Activated T-helper 17 cell treated with anti-CD3 and anti-CD28 coated beads, Interleukin-2, amount 50 U/mL, for 72 hours (primary cell): Measurements from ENCODE around the gene EMC10. TPM values are rescaled to one million over a fixed set of nuclear protein-coding genes. Genes with fewer than 3 reads are reported as not detected.

Experiments
- ATAC-seq: fragments of 150-1000 bp; cut with Tn5 transposase; replicated peaks from 2 replicates; pipeline ENCODE4 v1.10.0; 2021; ENCODE audit warnings: mild to moderate bottlenecking, moderate library complexity
- H3K27ac Mint-ChIP-seq: one replicate; pipeline ENCODE4 v1.8.0; 2022; ENCODE audit warnings: mixed read lengths
- H3K27me3 Mint-ChIP-seq: one replicate; pipeline ENCODE4 v1.8.0; 2022; ENCODE audit warnings: mixed read lengths
- H3K36me3 Mint-ChIP-seq: one replicate; pipeline ENCODE4 v1.8.0; 2022; ENCODE audit warnings: low read depth, mild to moderate bottlenecking, mixed read lengths
- H3K4me1 Mint-ChIP-seq: one replicate; pipeline ENCODE4 v1.8.0; 2022; ENCODE audit warnings: mixed read lengths
- H3K4me3 Mint-ChIP-seq: one replicate; pipeline ENCODE4 v1.8.0; 2022; ENCODE audit warnings: mild to moderate bottlenecking, mixed read lengths
- H3K9me3 Mint-ChIP-seq: one replicate; pipeline ENCODE4 v1.8.0; 2022; ENCODE audit warnings: mixed read lengths
- total RNA-seq, 2 donors: library from RNA; stranded (reverse); gene quantifications; one replicate each; pipeline ENCODE4 v1.2.3, GENCODE V29; 2022

Gene EMC10
- total RNA-seq, 2 donors from 2014 or later: 31.3 to 57.8 TPM

- Mint-ChIP-seq H3K27me3 (no peaks in the 10 kb centered on the region), H3K36me3 (no peaks in the 10 kb centered on the region), H3K4me1 (peaks cover 38% of the 10 kb centered on the region), H3K9me3 (no peaks in the 10 kb centered on the region), H3K4me3 (no peak overlapping the region), H3K27ac (no peak overlapping the region)
- no peak for ATAC-seq
These were observed 16.9 kb downstream of the EMC10 start for GRCh38 chr19:50493171-50493570.

GRCh38 chr19:50494186-50495019 is 18.1 kb downstream of the EMC10 start:
- Mint-ChIP-seq H3K4me3 (no peak overlapping the region), H3K36me3 (no peaks in the 10 kb centered on the region), H3K27me3 (no peaks in the 10 kb centered on the region), H3K27ac (peak overlapping the region; percentile 73), H3K4me1 (peaks cover 31% of the 10 kb centered on the region), H3K9me3 (no peaks in the 10 kb centered on the region)
- ATAC-seq: no peak

GRCh38 chr19:50495020-50495531 is 18.8 kb downstream of the EMC10 start:
- ATAC-seq: no peak
- no peak overlapping the region for H3K4me3 Mint-ChIP-seq
- H3K4me1 Mint-ChIP-seq: peaks cover 27% of the 10 kb centered on the region
- peak overlapping the region; percentile 73 for H3K27ac Mint-ChIP-seq
- no peaks in the 10 kb centered on the region for H3K36me3 Mint-ChIP-seq
- H3K9me3 Mint-ChIP-seq: no peaks in the 10 kb centered on the region
- no peaks in the 10 kb centered on the region for H3K27me3 Mint-ChIP-seq

- ATAC-seq: no peak
- H3K4me1 Mint-ChIP-seq: peaks cover 18% of the 10 kb centered on the region
- no peak overlapping the region for H3K4me3 Mint-ChIP-seq
- H3K9me3 Mint-ChIP-seq: no peaks in the 10 kb centered on the region
- no peaks in the 10 kb centered on the region for H3K36me3 Mint-ChIP-seq
- no peak overlapping the region for H3K27ac Mint-ChIP-seq
- no peaks in the 10 kb centered on the region for H3K27me3 Mint-ChIP-seq
These were observed 20.1 kb downstream of the EMC10 start for GRCh38 chr19:50496189-50497021.

GRCh38 chr19:50497022-50497405 is 20.7 kb downstream of the EMC10 start:
- no peaks in the 10 kb centered on the region for H3K9me3 Mint-ChIP-seq
- ATAC-seq: no peak
- H3K4me1 Mint-ChIP-seq: peaks cover 12% of the 10 kb centered on the region
- no peak overlapping the region for H3K27ac Mint-ChIP-seq
- no peak overlapping the region for H3K4me3 Mint-ChIP-seq
- no peaks in the 10 kb centered on the region for H3K36me3 Mint-ChIP-seq
- H3K27me3 Mint-ChIP-seq: no peaks in the 10 kb centered on the region

GRCh38 chr19:50498219-50499056 is 22.1 kb downstream of the EMC10 start:
- H3K27me3 Mint-ChIP-seq: no peaks in the 10 kb centered on the region
- H3K27ac Mint-ChIP-seq: no peak overlapping the region
- no peak overlapping the region for H3K4me3 Mint-ChIP-seq
- no peak for ATAC-seq
- no peaks in the 10 kb centered on the region for H3K9me3 Mint-ChIP-seq
- peaks cover 6% of the 10 kb centered on the region for H3K4me1 Mint-ChIP-seq
- no peaks in the 10 kb centered on the region for H3K36me3 Mint-ChIP-seq

GRCh38 chr19:50500060-50500752 is 23.9 kb downstream of the EMC10 start:
- peak; percentile 55 for ATAC-seq
- no peak overlapping the region for H3K4me3 Mint-ChIP-seq
- H3K36me3 Mint-ChIP-seq: no peaks in the 10 kb centered on the region
- H3K9me3 Mint-ChIP-seq: no peaks in the 10 kb centered on the region
- no peaks in the 10 kb centered on the region for H3K27me3 Mint-ChIP-seq
- H3K4me1 Mint-ChIP-seq: no peaks in the 10 kb centered on the region
- H3K27ac Mint-ChIP-seq: no peak overlapping the region

- no peaks in the 10 kb centered on the region for H3K4me1 Mint-ChIP-seq
- H3K36me3 Mint-ChIP-seq: no peaks in the 10 kb centered on the region
- no peak overlapping the region for H3K27ac Mint-ChIP-seq
- ATAC-seq: no peak
- H3K27me3 Mint-ChIP-seq: no peaks in the 10 kb centered on the region
- H3K9me3 Mint-ChIP-seq: no peaks in the 10 kb centered on the region
- H3K4me3 Mint-ChIP-seq: no peak overlapping the region
These were observed 24.4 kb downstream of the EMC10 start for GRCh38 chr19:50500753-50501151.

- Mint-ChIP-seq H3K27ac (no peak overlapping the region), H3K27me3 (no peaks in the 10 kb centered on the region), H3K4me3 (no peak overlapping the region), H3K4me1 (no peaks in the 10 kb centered on the region), H3K36me3 (no peaks in the 10 kb centered on the region), H3K9me3 (no peaks in the 10 kb centered on the region)
- ATAC-seq: no peak
These were observed 24.9 kb downstream of the EMC10 start for GRCh38 chr19:50501186-50501567.

GRCh38 chr19:50501568-50502475 is 25.5 kb downstream of the EMC10 start:
- Mint-ChIP-seq H3K4me1 (peaks cover 1% of the 10 kb centered on the region), H3K36me3 (no peaks in the 10 kb centered on the region), H3K27ac (no peak overlapping the region), H3K4me3 (no peak overlapping the region), H3K27me3 (no peaks in the 10 kb centered on the region), H3K9me3 (no peaks in the 10 kb centered on the region)
- ATAC-seq: no peak

GRCh38 chr19:50505856-50506611 is 29.7 kb downstream of the EMC10 start:
- Mint-ChIP-seq H3K4me1 (peaks cover 22% of the 10 kb centered on the region), H3K9me3 (no peaks in the 10 kb centered on the region), H3K4me3 (no peak overlapping the region), H3K36me3 (peaks cover 19% of the 10 kb centered on the region), H3K27ac (no peak overlapping the region), H3K27me3 (no peaks in the 10 kb centered on the region)
- no peak for ATAC-seq

- Mint-ChIP-seq H3K27ac (no peak overlapping the region), H3K4me1 (peaks cover 28% of the 10 kb centered on the region), H3K27me3 (no peaks in the 10 kb centered on the region), H3K9me3 (no peaks in the 10 kb centered on the region), H3K36me3 (peaks cover 26% of the 10 kb centered on the region), H3K4me3 (no peak overlapping the region)
- ATAC-seq: no peak
These were observed 30.4 kb downstream of the EMC10 start for GRCh38 chr19:50506700-50507099.
